Medulla oblongata (tissue), 1 donor: ENCODE data around the gene RHOB.
"Not testable (repeated sequence)": the region's sequence is repeated elsewhere in the genome, so short reads cannot be mapped to it uniquely, and the experiment has no call there.

Source experiments
- DNase-seq: peaks from one replicate; pipeline ENCODE4 v3.0.0-alpha.2; 2015; ENCODE audit errors: extremely low spot score

The RHOB gene

DNA sequence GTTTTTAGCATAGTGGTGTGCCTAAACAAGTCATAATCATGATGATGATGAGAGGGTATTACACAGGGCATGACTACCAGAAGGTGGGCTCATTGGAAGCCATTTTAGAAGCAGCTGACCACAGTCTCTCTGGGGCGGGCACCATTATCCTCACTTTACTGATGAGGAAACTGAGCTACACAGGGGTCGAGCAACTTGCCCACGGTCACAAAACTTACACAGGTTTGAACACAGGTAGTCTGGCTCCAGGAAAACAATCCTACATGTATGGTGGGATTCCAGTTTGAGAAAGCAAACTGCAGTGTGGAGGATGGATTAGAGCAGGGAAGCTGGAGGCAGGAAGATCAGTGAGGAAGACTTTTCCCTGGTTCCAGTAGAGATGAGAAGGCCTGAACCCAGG lies 6.2 kb downstream of the RHOB start:
- DNase-seq = no peak

DNA sequence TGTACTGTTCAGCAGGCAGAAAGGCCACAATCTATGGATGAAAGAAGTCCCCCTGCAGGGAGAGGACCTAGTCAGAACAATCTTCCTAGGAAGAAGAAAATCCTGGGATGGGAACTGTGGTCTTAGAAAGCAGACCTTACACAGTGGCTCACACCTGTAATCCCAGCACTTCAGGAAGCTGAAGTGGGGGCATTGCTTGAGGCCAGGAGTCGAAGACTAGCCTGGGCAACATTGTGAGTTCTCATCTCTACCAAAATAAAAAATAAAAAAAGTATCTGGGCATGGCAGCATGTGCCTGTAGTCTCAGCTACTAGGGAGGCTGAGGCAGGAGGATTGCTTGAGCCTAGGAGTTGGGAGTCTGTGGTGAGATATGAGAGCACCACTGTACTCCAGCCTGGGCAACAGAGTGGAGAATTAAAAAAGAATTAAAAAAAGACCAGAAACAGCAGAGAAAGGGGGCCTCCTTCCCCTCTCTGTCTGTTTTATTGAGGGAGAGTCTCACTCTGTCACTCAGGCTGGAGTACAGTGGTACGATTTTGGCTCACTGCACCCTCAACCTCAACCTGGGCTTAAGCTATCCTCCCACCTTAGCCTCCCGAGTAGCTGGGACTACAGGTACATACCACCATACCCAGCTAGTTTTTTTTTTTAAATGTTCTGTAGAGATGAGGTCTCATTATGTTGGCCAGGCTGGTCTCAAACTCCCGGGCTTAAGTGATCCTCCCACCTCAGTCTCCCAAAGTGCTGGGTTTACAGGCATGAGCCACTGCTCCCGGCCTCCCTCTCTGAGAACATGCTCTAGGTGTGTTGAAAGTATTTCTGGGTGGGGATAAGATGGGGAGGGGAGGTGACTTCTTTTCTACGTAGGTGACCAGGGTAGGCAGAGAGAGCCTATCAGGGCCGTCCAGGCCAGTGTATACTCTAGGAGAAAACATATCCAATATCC lies 7.4 kb downstream of the RHOB start:
- DNase-seq = no peak

DNA sequence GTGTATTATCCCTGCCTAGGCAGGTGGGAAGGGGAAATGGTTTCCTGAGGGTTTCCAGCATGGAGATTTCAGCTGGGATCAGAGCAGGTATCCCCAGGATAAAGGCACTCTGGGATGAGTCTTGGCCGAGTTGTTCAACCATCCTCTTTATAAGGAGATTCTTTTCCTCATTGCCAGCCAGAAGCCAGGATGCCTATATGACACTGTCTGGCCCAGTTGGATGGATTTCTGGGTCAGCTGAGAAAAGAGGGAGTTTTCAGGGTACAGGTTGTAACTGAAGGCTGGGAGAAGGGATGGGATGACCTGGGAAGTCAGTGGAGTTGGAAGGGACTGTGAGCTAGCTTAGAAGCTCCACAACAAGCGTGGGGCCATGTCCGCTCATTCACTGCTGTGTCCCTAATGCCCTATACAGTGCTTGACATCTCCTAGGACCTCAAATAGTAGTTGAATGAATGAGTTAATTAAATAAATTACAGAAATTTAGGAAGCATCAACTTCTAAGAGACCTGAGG lies 8.3 kb downstream of the RHOB start:
- no peak for DNase-seq

DNA sequence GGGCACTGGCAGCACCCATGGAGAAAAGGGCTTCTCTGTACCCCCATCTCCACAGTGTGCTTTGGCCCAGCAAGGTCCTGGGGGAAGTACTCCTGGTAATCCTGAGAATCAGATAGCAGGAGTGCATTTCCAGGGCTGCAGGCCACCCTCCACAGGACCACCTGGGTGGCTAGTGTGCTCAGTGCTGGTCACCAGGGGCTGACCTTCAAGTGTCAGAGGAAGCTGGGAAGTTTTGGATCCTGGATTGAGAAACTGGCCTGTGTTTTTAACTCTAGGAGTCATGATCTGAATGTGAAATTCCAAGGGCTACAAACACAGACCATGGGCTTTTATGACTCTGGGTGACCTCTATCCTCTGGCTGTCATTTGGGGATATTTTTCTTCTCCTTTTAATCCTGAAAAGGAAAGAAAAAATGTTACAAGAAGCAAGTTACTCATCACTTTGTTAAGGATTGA lies 9.3 kb downstream of the RHOB start:
- DNase-seq = no peak

DNA sequence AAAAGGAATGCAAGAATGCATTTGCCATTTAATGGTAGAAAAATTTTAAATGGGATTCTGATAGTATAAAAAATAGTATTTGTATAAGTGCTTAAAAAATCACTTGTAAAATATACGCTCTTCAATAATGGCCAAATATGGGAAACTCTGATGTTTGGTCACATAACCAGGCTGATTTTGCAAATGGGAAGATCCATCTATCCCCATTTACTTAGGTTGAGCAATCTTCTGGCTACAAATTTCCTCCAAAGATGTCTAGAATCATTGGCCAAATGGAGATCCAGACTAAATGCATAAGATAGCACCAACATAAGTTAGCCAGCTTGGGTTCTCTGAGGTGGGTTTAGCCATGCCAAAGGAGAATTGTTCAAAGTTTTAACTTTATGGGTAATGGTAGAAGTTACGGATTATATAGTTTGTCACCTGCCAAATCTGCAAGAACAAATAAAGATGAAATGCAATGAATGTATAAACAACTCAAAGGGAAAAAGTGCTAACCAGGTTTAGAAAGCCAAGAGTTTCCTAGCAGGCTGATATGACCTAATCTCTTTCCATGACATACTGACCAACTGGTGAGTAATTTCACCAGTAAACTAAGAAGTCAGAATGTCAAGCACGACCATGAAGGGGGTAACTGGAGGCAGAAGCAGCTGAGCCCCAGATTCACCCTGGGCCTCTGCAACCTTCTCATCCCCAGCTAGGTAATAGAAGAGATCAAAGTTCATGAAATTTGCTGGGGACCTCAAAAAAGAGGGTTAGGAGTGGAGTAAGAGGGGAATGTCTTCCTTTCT lies 10.0 kb downstream of the RHOB start:
- DNase-seq = no peak

DNA sequence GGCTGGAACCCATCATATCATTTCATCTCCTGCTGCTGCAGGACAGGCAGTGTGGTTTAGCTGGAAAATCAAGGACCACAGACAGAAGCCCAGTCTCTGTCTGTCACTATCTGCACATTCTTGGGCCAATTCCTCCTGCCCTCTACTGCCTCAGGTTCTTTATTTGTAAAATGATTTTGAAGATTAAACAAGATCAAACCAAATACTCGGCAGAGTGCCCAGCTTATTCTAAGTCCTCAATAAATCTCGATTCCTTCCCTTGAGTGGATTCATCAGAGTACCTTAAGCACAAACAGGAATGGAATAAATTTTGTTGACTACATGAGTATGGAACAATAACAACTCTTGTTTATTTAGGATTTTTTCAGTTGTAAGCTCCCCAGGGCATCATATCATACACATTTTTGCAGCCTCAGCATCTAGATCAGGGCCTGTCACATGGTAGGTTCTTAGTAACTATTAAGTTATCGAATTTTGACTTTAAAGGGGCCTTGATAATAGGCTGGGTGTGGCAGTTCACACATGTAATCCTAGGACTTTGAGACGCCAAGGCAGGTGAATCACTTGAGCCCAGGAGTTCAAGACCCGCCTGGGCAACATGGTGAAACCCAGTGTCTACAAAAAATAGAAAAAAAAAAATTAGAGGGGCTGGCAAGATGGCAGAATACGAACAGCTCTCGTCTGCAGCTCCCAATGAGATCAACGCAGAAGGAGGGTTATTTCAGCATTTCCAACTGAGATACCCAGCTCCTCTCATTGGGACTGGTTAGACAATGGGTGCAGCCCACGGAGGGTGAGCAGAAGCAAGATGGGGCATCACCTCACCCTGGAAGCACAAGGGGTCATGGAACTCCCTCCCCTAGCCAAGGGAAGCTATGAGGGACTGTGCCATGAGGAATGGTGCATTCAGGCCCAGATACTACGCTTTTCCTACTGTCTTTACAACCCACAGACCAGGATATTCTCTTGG lies 11.1 kb downstream of the RHOB start:
- no peak for DNase-seq

DNA sequence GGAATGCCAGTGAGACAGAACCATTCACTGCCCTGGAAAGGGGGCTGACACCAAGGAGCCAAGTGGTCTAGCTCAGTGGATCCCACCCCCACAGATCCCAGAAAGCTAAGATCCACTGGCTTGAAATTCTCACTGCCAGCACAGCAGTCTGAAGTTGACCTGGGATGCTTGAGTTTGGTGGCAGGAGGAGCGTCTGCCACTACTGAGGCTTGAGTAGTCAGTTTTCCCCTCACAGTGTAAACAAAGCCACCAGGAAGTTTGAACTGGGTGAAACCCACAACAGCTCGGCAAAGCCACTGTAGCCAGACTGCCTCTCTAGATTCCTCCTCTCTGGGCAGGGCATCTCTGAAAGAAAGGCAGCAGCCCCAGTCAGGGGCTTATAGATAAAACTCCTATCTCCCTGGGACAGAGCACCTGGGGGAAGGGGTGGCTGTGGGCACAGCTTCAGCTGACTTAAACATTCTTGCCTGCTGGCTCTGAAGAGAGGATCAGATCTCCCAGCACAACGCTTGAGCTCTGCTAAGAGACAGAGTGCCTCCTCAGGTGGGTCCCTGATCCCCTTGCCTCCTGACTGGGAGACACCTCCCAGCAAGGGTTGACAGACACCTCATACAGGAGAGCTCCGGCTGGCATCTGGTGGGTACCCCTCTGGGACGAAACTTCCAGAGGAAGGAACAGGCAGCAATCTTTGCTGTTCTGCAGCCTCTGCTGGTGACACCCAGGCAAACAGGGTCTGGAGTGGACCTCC lies 12.0 kb downstream of the RHOB start:
- not testable (repeated sequence) for DNase-seq

DNA sequence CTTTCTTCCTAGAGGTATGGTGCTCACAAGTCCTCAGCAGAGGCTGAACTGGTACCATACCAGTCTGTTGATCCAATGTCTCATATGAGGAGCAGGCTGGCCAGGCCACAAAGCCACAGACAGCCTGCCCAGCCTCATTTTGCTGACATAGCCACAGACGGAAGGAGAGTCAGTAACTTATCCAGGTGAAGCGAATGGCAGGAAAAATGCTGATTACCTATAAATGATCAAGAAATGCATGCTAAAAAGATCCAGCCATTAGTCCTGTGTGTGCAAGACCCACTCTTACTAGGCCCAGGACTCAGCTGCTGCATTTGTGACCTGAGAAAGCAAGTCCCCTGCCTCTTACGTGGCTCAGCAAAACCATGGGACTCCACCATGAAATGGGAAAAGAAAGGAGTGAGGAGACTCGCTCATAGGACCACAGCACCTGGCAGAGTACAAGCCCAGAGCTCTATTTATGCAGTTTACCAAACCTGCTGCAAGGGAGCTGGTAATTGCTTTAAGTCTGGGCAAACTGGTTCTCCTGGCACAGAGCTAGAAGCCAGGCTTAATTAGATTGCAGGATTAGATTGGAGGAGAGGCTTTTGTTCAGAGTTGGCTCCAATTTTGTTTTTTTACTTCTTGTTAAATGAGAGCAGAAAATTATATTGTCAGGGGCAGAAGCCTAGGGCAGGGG lies 19.0 kb downstream of the RHOB start:
- DNase-seq = no peak

DNA sequence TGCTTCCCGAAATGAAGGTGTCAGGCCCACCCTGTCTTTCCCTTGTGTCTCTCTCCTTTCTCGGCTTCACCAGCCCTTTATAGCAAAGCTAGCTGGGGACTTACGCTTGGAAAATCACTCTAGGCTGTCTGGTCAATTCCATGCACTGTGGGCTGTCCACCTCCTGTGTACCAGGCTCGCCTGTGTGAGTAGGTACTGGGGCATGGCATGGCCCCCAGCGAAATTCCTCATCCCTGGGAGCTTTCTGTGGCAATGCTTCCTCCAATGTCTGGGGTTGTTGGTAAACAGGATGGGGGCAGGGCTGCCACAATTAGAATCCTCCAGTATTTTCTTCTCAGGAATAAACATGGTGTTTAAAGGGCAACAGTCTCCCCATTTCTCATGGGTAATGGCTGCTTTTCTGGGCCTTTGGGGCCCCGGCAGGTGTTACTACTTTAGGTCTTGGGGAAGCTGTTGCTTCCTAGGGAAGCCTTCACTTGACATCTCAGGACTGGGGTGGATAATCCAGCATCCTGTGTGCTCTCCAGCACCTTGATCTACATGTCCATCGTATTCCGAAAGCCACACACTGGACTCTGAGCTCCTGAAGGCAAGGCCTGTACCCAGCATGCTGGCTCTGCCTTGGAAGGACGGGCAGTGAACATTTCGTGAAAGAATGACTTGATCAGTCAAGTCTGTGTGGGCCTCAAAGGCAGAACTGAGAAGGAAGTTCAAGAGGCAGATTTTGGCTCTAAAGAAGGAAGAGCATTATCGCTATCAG lies 21.1 kb downstream of the RHOB start:
- no peak for DNase-seq

DNA sequence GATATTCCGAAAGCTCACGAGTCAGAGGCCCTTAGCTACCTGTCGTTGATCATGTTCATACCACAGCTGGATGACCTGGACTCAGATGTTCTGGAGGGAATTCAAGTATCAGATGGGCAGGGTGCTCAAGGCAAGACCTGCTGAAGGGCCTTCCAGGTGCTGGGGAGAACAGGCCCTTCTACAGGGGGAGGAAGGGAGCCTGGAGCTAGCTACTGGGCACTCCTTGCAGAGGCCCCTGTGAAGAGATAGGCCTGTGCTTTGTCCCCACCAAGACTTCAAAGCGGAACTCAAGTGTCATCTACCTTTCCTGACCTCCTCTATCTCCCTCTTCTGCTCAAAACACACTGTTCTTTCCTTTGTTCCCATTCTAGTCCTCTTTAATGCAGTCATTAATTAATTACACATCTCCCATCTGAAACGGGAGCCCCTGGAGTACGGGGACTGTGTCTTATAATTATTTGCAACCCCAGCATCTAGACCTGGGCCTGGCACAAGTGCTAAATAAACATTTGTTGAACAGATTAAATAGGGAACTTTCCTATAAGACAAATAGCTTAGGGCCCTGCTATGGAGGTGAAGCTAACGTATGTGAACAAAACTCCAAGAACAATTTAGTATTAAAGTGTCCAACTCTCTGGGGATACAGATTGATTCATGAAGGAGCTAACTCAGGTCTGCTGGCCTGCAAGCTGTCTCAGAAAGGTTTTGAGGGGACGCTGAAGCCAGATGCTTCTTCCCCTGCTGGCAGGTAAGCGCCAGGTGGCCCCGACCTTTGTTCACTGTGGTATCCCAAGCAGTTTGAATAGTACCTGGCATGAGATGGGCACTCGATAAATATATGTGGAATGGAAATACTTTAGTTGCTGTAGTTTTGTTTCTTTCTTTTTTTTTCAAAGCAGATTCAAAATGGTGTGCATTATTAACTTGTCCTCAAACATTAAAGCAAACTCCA lies 22.0 kb downstream of the RHOB start:
- no peak for DNase-seq

DNA sequence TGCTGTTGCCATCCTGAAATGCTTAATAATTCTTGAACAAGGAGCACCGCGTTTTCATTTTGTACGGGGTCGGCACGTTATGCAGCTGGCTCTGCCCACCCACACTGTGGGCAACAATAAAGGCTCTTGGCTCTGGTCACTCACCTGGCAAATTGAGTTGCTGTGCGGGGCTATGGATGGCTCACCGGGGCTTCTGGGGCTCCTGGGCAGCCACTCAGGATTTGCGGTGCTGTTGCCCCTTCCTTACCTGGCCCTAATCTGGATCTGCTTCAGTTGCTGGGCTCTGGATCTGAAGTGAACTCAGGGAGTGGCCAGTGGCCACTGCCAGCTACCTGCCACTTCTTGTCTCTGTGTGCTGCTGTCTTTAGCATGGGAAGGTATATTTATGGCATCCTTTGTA lies 22.7 kb downstream of the RHOB start:
- no peak for DNase-seq

DNA sequence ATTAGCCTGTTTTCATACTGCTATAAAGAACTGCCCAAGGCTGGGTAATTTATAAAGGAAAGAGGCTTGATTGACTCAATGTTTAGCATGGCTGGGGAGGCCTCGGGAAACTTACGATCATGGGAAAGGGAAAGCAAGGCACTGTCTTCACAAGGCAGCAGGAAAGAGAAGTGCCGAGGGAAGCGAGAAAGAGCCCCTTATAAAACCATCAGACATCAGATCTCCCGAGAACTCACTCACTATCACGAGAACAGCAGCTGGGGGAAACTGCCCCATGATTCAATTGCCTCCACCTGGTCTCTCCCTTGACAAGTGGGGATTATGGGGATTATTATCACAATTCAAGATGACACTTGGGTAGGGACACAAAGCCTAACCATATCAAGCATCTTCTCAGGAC lies 23.3 kb downstream of the RHOB start:
- DNase-seq = no peak

DNA sequence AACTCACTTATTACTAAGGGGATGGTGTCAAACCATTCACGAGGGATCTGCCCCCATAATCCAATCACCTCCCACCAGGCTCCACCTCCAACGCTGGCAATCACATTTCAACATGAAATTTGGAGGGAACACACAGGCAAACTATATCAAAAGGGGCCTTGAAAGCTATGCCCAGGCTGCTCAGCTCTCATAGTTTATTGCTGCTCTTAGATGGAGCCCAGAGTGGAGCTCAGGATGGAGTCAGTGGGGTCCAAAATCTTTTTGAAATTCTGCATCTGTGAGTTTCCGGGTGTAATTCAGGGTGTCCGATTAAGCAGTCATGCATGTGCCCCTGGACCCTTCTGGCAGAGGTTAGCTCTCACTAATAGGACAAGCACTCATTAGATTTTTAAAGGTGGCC lies 24.3 kb downstream of the RHOB start:
- DNase-seq = no peak

DNA sequence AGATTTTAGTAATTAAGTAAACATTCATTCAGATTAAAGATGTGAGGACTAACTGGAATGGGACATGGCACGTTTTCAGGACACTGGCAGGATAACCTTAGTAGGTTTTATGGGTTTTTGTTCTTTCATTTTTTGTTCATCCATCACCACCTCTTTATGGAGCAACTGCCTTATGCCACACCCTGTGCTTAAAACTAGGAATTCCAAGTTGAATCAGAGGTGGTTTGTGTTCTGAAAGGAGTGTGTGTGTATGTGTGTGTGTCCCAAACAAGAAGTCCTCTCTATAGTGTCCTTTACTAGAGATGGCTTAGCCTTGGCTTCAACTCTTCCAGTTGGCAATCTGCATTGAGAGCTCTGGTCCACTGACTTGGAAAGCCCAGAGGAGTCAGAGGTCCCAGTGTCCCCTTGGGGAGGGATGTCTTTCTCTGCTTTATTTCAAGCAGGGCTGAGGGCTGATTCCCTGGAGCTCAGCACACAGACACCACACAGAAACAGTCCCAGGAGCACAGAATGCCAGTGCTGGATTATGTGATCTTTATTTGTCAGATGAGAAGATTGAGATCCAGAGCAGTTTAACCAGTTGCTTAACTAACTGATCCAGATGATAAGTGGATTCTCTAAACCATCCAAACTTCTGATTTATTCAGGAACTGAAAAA lies 25.2 kb downstream of the RHOB start:
- no peak for DNase-seq

DNA sequence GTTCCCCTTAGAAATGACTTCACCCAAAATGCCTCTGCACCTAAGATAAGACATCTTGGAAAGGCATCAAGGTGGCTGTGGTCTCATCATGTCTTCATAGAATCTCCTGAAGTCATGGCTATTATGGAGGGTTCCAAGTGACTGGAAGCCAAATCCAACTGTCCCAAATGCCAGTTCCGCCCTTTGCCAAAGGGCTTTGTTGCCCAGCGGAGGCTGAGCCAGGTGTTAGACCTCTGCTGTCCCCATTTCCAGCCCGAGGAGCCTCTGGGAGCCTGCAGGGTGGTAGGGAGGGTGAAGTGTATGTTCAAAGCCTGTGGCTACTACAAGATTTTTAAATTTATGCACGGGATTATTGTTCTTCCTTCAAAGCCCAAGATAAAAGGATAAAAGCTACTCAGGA lies 25.7 kb downstream of the RHOB start:
- no peak for DNase-seq

DNA sequence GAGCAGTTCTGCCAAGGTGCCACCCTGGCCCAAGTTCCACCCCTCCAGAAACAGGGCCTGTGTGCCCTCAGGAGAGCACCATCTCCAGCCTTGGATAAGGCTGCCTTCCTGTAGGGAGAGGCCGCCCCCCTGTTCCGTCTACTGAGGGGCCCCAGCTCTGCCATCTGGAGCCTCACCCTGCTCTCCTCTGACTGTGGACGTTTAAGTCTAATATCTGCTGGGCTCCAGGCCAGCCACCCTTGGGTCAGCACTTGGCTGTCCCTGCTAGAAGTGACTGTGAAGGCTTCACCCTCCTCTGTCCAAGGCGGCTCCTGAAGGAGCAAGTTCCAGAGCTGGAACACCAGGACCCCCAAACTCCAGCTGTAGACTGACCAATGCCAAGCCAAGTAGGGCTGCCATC lies 26.3 kb downstream of the RHOB start:
- DNase-seq = no peak

DNA sequence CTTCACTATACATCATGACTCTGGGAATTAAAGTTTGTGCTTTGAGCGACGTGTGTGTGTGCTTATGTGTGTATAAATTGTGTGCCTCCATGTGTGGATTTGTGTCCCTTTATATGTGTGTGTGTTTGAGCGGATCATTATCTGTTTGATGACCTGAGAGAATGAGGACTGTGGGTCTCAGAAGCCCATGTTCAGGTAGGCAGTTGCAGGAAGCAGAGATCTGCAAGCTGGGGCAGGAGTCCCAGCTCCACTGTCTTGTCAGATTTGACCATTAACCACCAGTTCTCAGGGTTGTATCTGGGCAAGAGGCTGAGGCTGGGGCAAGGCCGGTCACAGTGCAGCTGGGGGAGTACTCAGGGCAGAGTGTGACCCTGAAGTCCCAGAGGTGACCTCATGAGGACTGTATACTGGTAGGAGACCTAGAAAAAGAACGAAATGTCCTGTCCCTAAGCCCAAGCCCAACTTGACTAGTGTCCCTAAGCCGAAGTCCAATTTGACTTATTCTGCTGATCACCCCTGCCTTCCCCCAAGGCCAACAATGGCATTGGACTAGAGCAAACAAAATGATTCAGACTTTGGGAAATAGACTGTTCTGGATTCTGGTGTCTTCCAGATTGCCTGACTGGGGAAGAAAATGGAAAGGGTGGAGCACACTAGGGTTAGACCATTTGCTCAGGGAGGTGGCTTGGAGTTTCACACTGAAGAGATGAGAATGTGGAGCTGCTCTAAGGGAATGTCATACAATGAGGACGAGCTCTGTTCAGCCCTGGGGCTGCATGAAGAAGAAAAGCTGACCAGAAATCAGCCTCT lies 28.1 kb downstream of the RHOB start:
- DNase-seq = no peak
